Duodenal mucosa (tissue), 2 donors: ENCODE data around the gene LITAFD.

Experiments used
- H3K27ac ChIP-seq: one replicate; pipeline ENCODE4 v1.7.0; 2013; ENCODE audit warnings: low read depth, low read length
- H3K27me3 ChIP-seq, 2 donors: one replicate each; pipeline ENCODE4 v1.7.0; 2013; ENCODE audit warnings: low read length in 2 of 2, control low read depth in 1 of 2; ENCODE audit not compliant: insufficient read depth in 2 of 2, control insufficient read depth in 1 of 2
- H3K36me3 ChIP-seq, 2 donors: one replicate each; pipeline ENCODE4 v1.7.0; 2013; ENCODE audit warnings: low read length in 2 of 2, control low read depth in 1 of 2; ENCODE audit not compliant: insufficient read depth in 2 of 2, control insufficient read depth in 1 of 2
- H3K4me1 ChIP-seq, 2 donors: one replicate each; pipeline ENCODE4 v1.7.0; 2013; ENCODE audit warnings: low read length in 2 of 2, control low read depth in 1 of 2; ENCODE audit not compliant: insufficient read depth in 2 of 2, control insufficient read depth in 1 of 2
- H3K4me3 ChIP-seq, 2 donors: one replicate each; pipeline ENCODE4 v1.7.0; 2013; ENCODE audit warnings: low read length in 2 of 2, low read depth in 1 of 2
- H3K9ac ChIP-seq, 2 donors: one replicate each; pipeline ENCODE4 v1.7.0; 2013; ENCODE audit warnings: low read length in 2 of 2, low read depth in 1 of 2
- H3K9me3 ChIP-seq, 2 donors: one replicate each; pipeline ENCODE4 v1.7.0; 2013; ENCODE audit warnings: low read length in 2 of 2, control low read depth in 1 of 2; ENCODE audit not compliant: control insufficient read depth in 1 of 2

Gene LITAFD

GRCh38 chr16:8855051-8855786 is 26.9 kb upstream of the LITAFD start:
- Histone ChIP-seq H3K9ac (no peak overlapping the region), H3K36me3 (peaks cover 33 to 75% of the 10 kb centered on the region in 2 donors), H3K4me3 (no peak overlapping the region), H3K9me3 (no peaks in the 10 kb centered on the region), H3K4me1 (peaks cover 3 to 5% of the 10 kb centered on the region in 2 donors), H3K27ac (no peak overlapping the region), H3K27me3 (no peaks in the 10 kb centered on the region)

GRCh38 chr16:8855972-8856371 is 26.2 kb upstream of the LITAFD start:
- no peaks in the 10 kb centered on the region for H3K27me3 ChIP-seq
- H3K9ac ChIP-seq, result no peak overlapping the region
- H3K9me3 ChIP-seq, result no peaks in the 10 kb centered on the region
- peaks cover 30 to 70% of the 10 kb centered on the region in 2 donors for H3K36me3 ChIP-seq
- no peaks in the 10 kb centered on the region for H3K4me1 ChIP-seq
- H3K4me3 ChIP-seq, result no peak overlapping the region
- no peak overlapping the region for H3K27ac ChIP-seq

- H3K27ac ChIP-seq, result no peak overlapping the region
- H3K9ac ChIP-seq, result no peak overlapping the region
- no peaks in the 10 kb centered on the region for H3K27me3 ChIP-seq
- H3K4me1 ChIP-seq, result peaks cover 19 to 23% of the 10 kb centered on the region in 2 donors
- H3K9me3 ChIP-seq, result no peaks in the 10 kb centered on the region
- H3K4me3 ChIP-seq, result no peak overlapping the region
- H3K36me3 ChIP-seq, result peaks cover 12 to 46% of the 10 kb centered on the region in 2 donors
These were observed 22.9 kb upstream of the LITAFD start for GRCh38 chr16:8858994-8859912.

- Histone ChIP-seq H3K9ac (no peak overlapping the region), H3K27me3 (no peaks in the 10 kb centered on the region), H3K36me3 (peaks cover 4 to 37% of the 10 kb centered on the region in 2 donors), H3K4me1 (peaks cover 28 to 30% of the 10 kb centered on the region in 2 donors), H3K27ac (peak overlapping the region; percentile 30), H3K4me3 (no peak overlapping the region), H3K9me3 (no peaks in the 10 kb centered on the region)
These were observed 22.0 kb upstream of the LITAFD start for GRCh38 chr16:8859913-8860881.

- no peak overlapping the region for H3K27ac ChIP-seq
- H3K36me3 ChIP-seq, result peaks cover 0 to 22% of the 10 kb centered on the region in 2 donors
- H3K9ac ChIP-seq, result no peak overlapping the region
- no peaks in the 10 kb centered on the region for H3K9me3 ChIP-seq
- no peaks in the 10 kb centered on the region for H3K27me3 ChIP-seq
- H3K4me3 ChIP-seq, result no peak overlapping the region
- H3K4me1 ChIP-seq, result peaks cover 39 to 42% of the 10 kb centered on the region in 2 donors
These were observed 20.4 kb upstream of the LITAFD start for GRCh38 chr16:8861563-8862308.

- Histone ChIP-seq H3K36me3 (peaks cover 0 to 21% of the 10 kb centered on the region in 2 donors), H3K4me1 (peaks cover 45 to 50% of the 10 kb centered on the region in 2 donors), H3K27ac (no peak overlapping the region)
These were observed 19.6 kb upstream of the LITAFD start for GRCh38 chr16:8862309-8863130.

GRCh38 chr16:8863594-8864424 is 18.3 kb upstream of the LITAFD start:
- Histone ChIP-seq H3K9ac (peak overlapping the region in 1 of 2 donors; percentile 32), H3K4me3 (peak overlapping the region; percentile 24 to 46)

More at GRCh38 chr16:8862309-8863130, 19.6 kb upstream of the LITAFD start:
- no peak overlapping the region for H3K4me3 ChIP-seq
- H3K9me3 ChIP-seq, result no peaks in the 10 kb centered on the region
- H3K9ac ChIP-seq, result no peak overlapping the region
- H3K27me3 ChIP-seq, result no peaks in the 10 kb centered on the region

GRCh38 chr16:8864480-8865110 is 17.6 kb upstream of the LITAFD start:
- Histone ChIP-seq H3K4me1 (peaks cover 53 to 55% of the 10 kb centered on the region in 2 donors), H3K27ac (no peak overlapping the region), H3K36me3 (peaks cover 0 to 3% of the 10 kb centered on the region in 2 donors), H3K4me3 (peak overlapping the region in 1 of 2 donors; percentile 24), H3K9me3 (no peaks in the 10 kb centered on the region), H3K9ac (no peak overlapping the region), H3K27me3 (no peaks in the 10 kb centered on the region)

More at GRCh38 chr16:8863594-8864424, 18.3 kb upstream of the LITAFD start:
- Histone ChIP-seq H3K9me3 (no peaks in the 10 kb centered on the region), H3K27ac (peak overlapping the region; percentile 44), H3K4me1 (peaks cover 50 to 55% of the 10 kb centered on the region in 2 donors), H3K36me3 (peaks cover 0 to 11% of the 10 kb centered on the region in 2 donors), H3K27me3 (no peaks in the 10 kb centered on the region)
